ENCODE results near the gene KLHL40. TPM values are rescaled to one million over a fixed set of nuclear protein-coding genes. Genes with fewer than 3 reads are reported as not detected.
A peak's percentile ranks its signal among the peaks of the same experiment; 100 is the strongest.

Gene KLHL40
- total RNA-seq, 3 donors from 2014 or later (not counting 1 experiment from before 2014, with no cell fraction given): not detected

GRCh38 chr3:42698216-42698910 is 13.0 kb downstream of the KLHL40 start:
- intact Hi-C loops (cut with micrococcal nuclease): no loop called here
- no peaks in the 10 kb centered on the region for H3K27me3 ChIP-seq (ENCODE audit: control insufficient read depth, insufficient read depth, low read length)
- H3K36me3 ChIP-seq (ENCODE audit: control insufficient read depth, insufficient read depth, low read length): no peaks in the 10 kb centered on the region
- no peak for ATAC-seq
- no peaks in the 10 kb centered on the region for H3K36me3 Mint-ChIP-seq
- 87% methylated on average over 7 of the region's 7 CpGs for WGBS (ENCODE audit: insufficient coverage)
- no peak overlapping the region for H3K27ac ChIP-seq (ENCODE audit: low read length)
- no peak overlapping the region for H3K27ac Mint-ChIP-seq
- H3K9me3 ChIP-seq (ENCODE audit: control insufficient read depth, insufficient read depth, low read length): no peaks in the 10 kb centered on the region
- no peak for DNase-seq
- TF ChIP-seq CTCF (IDR thresholded peaks at IDR 0.05): no peak
- H3K27me3 Mint-ChIP-seq (ENCODE audit: low read depth in 2 of 2): peaks cover 0 to 9% of the 10 kb centered on the region in 2 donors
- peaks cover 0 to 16% of the 10 kb centered on the region in 2 donors for H3K4me1 Mint-ChIP-seq
- no peak overlapping the region for H3K4me3 ChIP-seq (ENCODE audit: low read length)
- H3K4me3 Mint-ChIP-seq: no peak overlapping the region
- no peaks in the 10 kb centered on the region for H3K9me3 Mint-ChIP-seq
- H3K4me1 ChIP-seq (ENCODE audit: control insufficient read depth, insufficient read depth, low read length): peaks cover 14% of the 10 kb centered on the region

- no peaks in the 10 kb centered on the region for H3K9me3 Mint-ChIP-seq
- intact Hi-C loops (cut with micrococcal nuclease): no loop called here
- ATAC-seq: peak; percentile 52 to 54 (median 53)
- H3K27me3 ChIP-seq (ENCODE audit: control insufficient read depth, insufficient read depth, low read length): no peaks in the 10 kb centered on the region
- H3K4me1 Mint-ChIP-seq: peaks cover 0 to 16% of the 10 kb centered on the region in 2 donors
- H3K4me3 Mint-ChIP-seq: no peak overlapping the region
- DNase-seq: peak in 1 of 2 donors; percentile 13
- no peaks in the 10 kb centered on the region for H3K36me3 Mint-ChIP-seq
- H3K36me3 ChIP-seq (ENCODE audit: control insufficient read depth, insufficient read depth, low read length): no peaks in the 10 kb centered on the region
- no peak overlapping the region for H3K27ac Mint-ChIP-seq
- peaks cover 0 to 12% of the 10 kb centered on the region in 2 donors for H3K27me3 Mint-ChIP-seq (ENCODE audit: low read depth in 2 of 2)
- no peaks in the 10 kb centered on the region for H3K9me3 ChIP-seq (ENCODE audit: control insufficient read depth, insufficient read depth, low read length)
- H3K4me3 ChIP-seq (ENCODE audit: low read length): no peak overlapping the region
- 27% methylated on average over 8 of the region's 9 CpGs for WGBS (ENCODE audit: insufficient coverage)
- peaks cover 14% of the 10 kb centered on the region for H3K4me1 ChIP-seq (ENCODE audit: control insufficient read depth, insufficient read depth, low read length)
- H3K27ac ChIP-seq (ENCODE audit: low read length): no peak overlapping the region
- TF ChIP-seq CTCF (IDR thresholded peaks at IDR 0.05): no peak
Measured at GRCh38 chr3:42698911-42699230, 13.5 kb downstream of the KLHL40 start.

GRCh38 chr3:42699511-42699971 is 14.2 kb downstream of the KLHL40 start:
- TF ChIP-seq CTCF (IDR thresholded peaks at IDR 0.05): no peak
- Histone ChIP-seq H3K27me3 (ENCODE audit: control insufficient read depth, insufficient read depth, low read length) (no peaks in the 10 kb centered on the region), H3K36me3 (ENCODE audit: control insufficient read depth, insufficient read depth, low read length) (no peaks in the 10 kb centered on the region), H3K9me3 (ENCODE audit: control insufficient read depth, insufficient read depth, low read length) (no peaks in the 10 kb centered on the region), H3K27ac (ENCODE audit: low read length) (no peak overlapping the region), H3K4me1 (ENCODE audit: control insufficient read depth, insufficient read depth, low read length) (peaks cover 14% of the 10 kb centered on the region), H3K4me3 (ENCODE audit: low read length) (no peak overlapping the region)
- DNase-seq: no peak
- Mint-ChIP-seq H3K4me1 (peaks cover 0 to 16% of the 10 kb centered on the region in 2 donors), H3K9me3 (no peaks in the 10 kb centered on the region), H3K27me3 (ENCODE audit: low read depth in 2 of 2) (peaks cover 0 to 13% of the 10 kb centered on the region in 2 donors), H3K36me3 (no peaks in the 10 kb centered on the region), H3K27ac (no peak overlapping the region), H3K4me3 (no peak overlapping the region)
- intact Hi-C loops (cut with micrococcal nuclease): no loop called here
- peak in 1 of 3 donors; percentile 1 for ATAC-seq
- WGBS (ENCODE audit: insufficient coverage): 76% methylated on average over 10 of the region's 10 CpGs
